ACC112 (cell line): ENCODE measurements around the gene CAPN8.

Source experiments
- H2AFZ ChIP-seq: fragments of 200-600 bp; sonication (generic); one replicate; pipeline ENCODE4 v1.6.0; 2017; ENCODE audit warnings: antibody characterized with exemption, low read length; ENCODE audit not compliant: unreplicated experiment
- H3K27ac ChIP-seq: fragments of 200-600 bp; sonication (generic); 2 replicates; pipeline ENCODE4 v1.5.1; 2014; ENCODE audit warnings: low read depth, mild to moderate bottlenecking, antibody characterized with exemption, low read length, moderate library complexity
- H3K27me3 ChIP-seq: fragments of 200-600 bp; sonication (generic); 2 replicates; pipeline ENCODE4 v1.6.1; 2014; ENCODE audit warnings: mild to moderate bottlenecking, antibody characterized with exemption, low read length, moderate library complexity, mixed read lengths; ENCODE audit not compliant: insufficient read depth
- H3K36me3 ChIP-seq: fragments of 200-600 bp; sonication (generic); 2 replicates; pipeline ENCODE4 v1.6.1; 2016; ENCODE audit warnings: mild to moderate bottlenecking, antibody characterized with exemption, low read length, moderate library complexity, mixed read lengths; ENCODE audit not compliant: insufficient read depth
- H3K4me1 ChIP-seq: fragments of 200-600 bp; sonication (generic); one replicate; pipeline ENCODE4 v1.6.1; 2016; ENCODE audit warnings: low read length, mixed read lengths; ENCODE audit not compliant: insufficient read depth, unreplicated experiment, control insufficient read depth
- H3K4me3 ChIP-seq: fragments of 200-600 bp; sonication (generic); 2 replicates; pipeline ENCODE4 v1.5.1; 2014; ENCODE audit warnings: mild to moderate bottlenecking, low read depth, low read length
- H3K79me2 ChIP-seq: fragments of 200-600 bp; sonication (generic); one replicate; pipeline ENCODE4 v1.6.0; 2016; ENCODE audit warnings: low read length; ENCODE audit not compliant: control insufficient read depth, unreplicated experiment, insufficient read depth

CAPN8 gene

GRCh38 chr1:223670458-223671159 lies 5.1 kb upstream of the CAPN8 start:
- H3K36me3 ChIP-seq: no peaks in the 10 kb centered on the region
- no peak overlapping the region for H2AFZ ChIP-seq
- H3K4me3 ChIP-seq: no peak overlapping the region
- no peak overlapping the region for H3K27ac ChIP-seq
- H3K79me2 ChIP-seq: no peaks in the 10 kb centered on the region
- H3K4me1 ChIP-seq: no peaks in the 10 kb centered on the region
- peaks cover 7% of the 10 kb centered on the region; the same call in 1 of the 2 replicates for H3K27me3 ChIP-seq

DNA sequence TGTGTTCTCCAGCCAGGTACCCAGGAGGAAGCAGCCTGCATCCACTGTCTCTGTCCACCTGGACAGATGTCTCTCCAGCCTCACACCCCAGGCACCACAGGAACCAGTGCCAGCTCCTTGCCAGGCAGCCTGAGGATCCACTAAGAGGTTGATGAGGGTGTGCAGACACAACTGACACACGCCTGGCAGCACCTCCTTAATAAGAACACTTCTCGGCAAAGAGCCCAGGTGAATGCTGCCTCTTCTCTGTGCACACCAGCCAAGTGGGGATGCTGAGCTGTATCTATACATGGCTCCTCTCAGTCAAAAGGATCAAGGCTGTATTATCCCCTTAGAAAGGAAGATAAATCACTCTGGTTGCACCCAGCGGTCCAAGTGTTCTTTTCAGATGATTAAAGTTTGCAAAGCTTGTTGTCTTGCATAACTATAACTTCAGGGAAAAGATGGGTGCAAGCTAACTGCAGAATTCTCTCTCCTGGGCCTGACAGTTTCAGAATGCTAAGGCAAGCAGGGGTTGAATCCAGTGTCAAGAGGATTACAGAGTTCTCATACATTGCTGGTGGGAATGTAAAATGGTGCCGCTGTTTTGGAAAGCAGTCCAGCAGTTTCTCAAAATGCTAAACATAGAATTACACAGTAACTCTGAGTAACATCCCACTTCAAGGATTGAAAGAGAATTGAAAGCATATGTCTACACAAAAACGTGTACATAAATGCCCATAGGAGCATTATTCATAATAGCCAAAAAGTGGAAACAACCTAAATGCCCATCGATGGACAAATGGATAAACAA lies 3.7 kb upstream of the CAPN8 start:
- H3K27ac ChIP-seq: no peak overlapping the region
- peaks cover 11% of the 10 kb centered on the region for H3K27me3 ChIP-seq
- H3K4me3 ChIP-seq: no peak overlapping the region
- H3K79me2 ChIP-seq: no peaks in the 10 kb centered on the region
- H2AFZ ChIP-seq: no peak overlapping the region
- no peaks in the 10 kb centered on the region for H3K4me1 ChIP-seq
- H3K36me3 ChIP-seq: no peaks in the 10 kb centered on the region

- no peaks in the 10 kb centered on the region for H3K4me1 ChIP-seq
- H3K36me3 ChIP-seq: no peaks in the 10 kb centered on the region
- H3K27ac ChIP-seq: no peak overlapping the region
- no peak overlapping the region for H3K4me3 ChIP-seq
- H3K27me3 ChIP-seq: peaks cover 19% of the 10 kb centered on the region
- H3K79me2 ChIP-seq: no peaks in the 10 kb centered on the region
- no peak overlapping the region for H2AFZ ChIP-seq
These were observed 2.1 kb upstream of the CAPN8 start for GRCh38 chr1:223667484-223668182.

DNA sequence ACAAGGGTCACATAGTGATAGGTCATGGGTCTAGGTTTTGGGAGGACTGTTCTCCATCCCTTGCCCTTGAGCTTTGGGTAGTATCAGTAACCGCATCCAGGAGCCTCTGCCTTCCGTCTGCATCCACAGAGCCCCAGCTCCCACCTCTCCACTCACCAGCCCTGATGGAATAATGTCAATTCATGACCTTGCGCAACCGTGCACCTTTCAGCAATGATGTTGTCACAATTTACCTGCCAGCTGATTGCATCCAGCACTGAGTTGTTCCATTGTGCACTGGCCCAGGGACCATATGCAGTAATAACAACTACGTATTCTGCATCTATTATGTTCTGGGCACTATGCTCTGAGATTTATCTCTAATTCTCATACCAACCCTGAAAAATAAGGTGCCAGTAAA lies 1.4 kb downstream of the CAPN8 start:
- H3K4me1 ChIP-seq: no peaks in the 10 kb centered on the region
- H3K27ac ChIP-seq: no peak overlapping the region
- no peak overlapping the region for H2AFZ ChIP-seq
- no peaks in the 10 kb centered on the region for H3K36me3 ChIP-seq
- peaks cover 32% of the 10 kb centered on the region for H3K27me3 ChIP-seq
- H3K79me2 ChIP-seq: no peaks in the 10 kb centered on the region
- H3K4me3 ChIP-seq: no peak overlapping the region

- H3K4me1 ChIP-seq: no peaks in the 10 kb centered on the region
These were observed 2.6 kb downstream of the CAPN8 start for GRCh38 chr1:223662943-223663342.

DNA sequence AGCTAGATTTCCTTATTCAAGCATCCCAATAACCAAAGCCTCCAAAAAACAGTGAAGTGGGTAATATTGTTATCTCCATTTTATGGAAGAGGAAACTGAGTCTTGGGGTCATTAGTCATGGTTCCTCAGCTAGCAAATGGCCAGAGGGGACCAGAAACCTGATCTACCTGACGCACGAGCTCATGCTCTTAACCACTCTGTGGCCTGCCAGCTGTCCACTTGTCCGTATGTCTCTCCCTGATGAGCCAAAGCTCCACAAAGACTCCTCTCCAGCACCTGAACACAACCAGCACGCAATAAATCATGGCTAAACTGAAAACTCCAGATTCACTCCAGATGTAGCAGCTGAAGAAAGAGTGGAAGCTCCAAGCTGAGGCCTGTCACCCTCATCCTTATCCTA lies 5.8 kb downstream of the CAPN8 start:
- no peaks in the 10 kb centered on the region for H3K4me1 ChIP-seq
- peaks cover 32% of the 10 kb centered on the region for H3K27me3 ChIP-seq
- H3K4me3 ChIP-seq: no peak overlapping the region
- H2AFZ ChIP-seq: no peak overlapping the region
- no peak overlapping the region for H3K27ac ChIP-seq
- no peaks in the 10 kb centered on the region for H3K36me3 ChIP-seq
- no peaks in the 10 kb centered on the region for H3K79me2 ChIP-seq

More at GRCh38 chr1:223662943-223663342, 2.6 kb downstream of the CAPN8 start:
- H3K27me3 ChIP-seq: peaks cover 32% of the 10 kb centered on the region
- no peak overlapping the region for H3K27ac ChIP-seq
- no peak overlapping the region for H3K4me3 ChIP-seq
- H3K79me2 ChIP-seq: no peaks in the 10 kb centered on the region
- no peaks in the 10 kb centered on the region for H3K36me3 ChIP-seq
- H2AFZ ChIP-seq: no peak overlapping the region

GRCh38 chr1:223657978-223658377 lies 7.5 kb downstream of the CAPN8 start:
- H3K4me3 ChIP-seq: no peak overlapping the region
- no peaks in the 10 kb centered on the region for H3K79me2 ChIP-seq
- no peak overlapping the region for H2AFZ ChIP-seq
- peaks cover 16% of the 10 kb centered on the region for H3K27me3 ChIP-seq
- no peaks in the 10 kb centered on the region for H3K36me3 ChIP-seq
- no peak overlapping the region for H3K27ac ChIP-seq
- H3K4me1 ChIP-seq: no peaks in the 10 kb centered on the region

- Histone ChIP-seq H2AFZ (no peak overlapping the region), H3K4me3 (no peak overlapping the region), H3K79me2 (no peaks in the 10 kb centered on the region), H3K4me1 (no peaks in the 10 kb centered on the region), H3K27me3 (peaks cover 29% of the 10 kb centered on the region; the same call in 1 of the 2 replicates), H3K27ac (no peak overlapping the region), H3K36me3 (no peaks in the 10 kb centered on the region)
These were observed 11.4 kb downstream of the CAPN8 start for GRCh38 chr1:223654083-223654482.

DNA sequence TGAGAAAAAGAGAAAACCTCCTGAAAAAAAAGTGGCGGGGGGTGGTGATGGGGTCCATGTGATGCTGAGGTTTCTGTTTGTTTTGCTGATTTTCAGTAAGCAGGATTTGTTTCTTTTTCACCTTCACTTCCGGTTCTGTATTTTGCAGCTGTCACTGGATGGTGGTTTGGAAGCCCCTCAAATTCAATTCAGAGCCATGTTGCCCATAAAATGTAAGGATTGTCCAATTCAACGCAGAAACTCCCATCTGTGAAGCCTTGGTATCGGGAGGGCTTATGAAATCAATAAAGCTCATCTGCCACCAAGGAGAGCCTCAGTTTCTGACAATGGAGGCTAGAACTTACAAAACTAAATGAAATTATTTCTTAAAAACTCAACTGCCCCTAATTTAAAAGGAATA lies 12.1 kb downstream of the CAPN8 start:
- Histone ChIP-seq H3K4me3 (no peak overlapping the region), H3K27ac (no peak overlapping the region), H2AFZ (no peak overlapping the region), H3K27me3 (peaks cover 34% of the 10 kb centered on the region), H3K79me2 (no peaks in the 10 kb centered on the region), H3K36me3 (no peaks in the 10 kb centered on the region), H3K4me1 (no peaks in the 10 kb centered on the region)

GRCh38 chr1:223653015-223653414 lies 12.5 kb downstream of the CAPN8 start:
- no peaks in the 10 kb centered on the region for H3K4me1 ChIP-seq
- no peak overlapping the region for H2AFZ ChIP-seq
- no peak overlapping the region for H3K4me3 ChIP-seq
- peaks cover 38% of the 10 kb centered on the region for H3K27me3 ChIP-seq
- no peak overlapping the region for H3K27ac ChIP-seq
- no peaks in the 10 kb centered on the region for H3K36me3 ChIP-seq
- H3K79me2 ChIP-seq: no peaks in the 10 kb centered on the region
